Right lobe of liver (tissue), 6 donors: ENCODE results near the gene PPA2. TPM values are rescaled to one million over a fixed set of nuclear protein-coding genes. Genes with fewer than 3 reads are reported as not detected.
A peak's percentile ranks its signal among the peaks of the same experiment; 100 is the strongest.

ENCODE experiments used
- ATAC-seq, 4 donors: fragments of 200-7000 bp; cut with Tn5 transposase; one replicate each; pipeline ENCODE4 v1.9.1; 2020; ENCODE audit warnings: mild to moderate bottlenecking in 4 of 4, moderate library complexity in 4 of 4
- DNase-seq, 3 donors: peaks; one replicate each; pipeline ENCODE4 v3.0.0-alpha.2; 2020
- H3K27ac ChIP-seq, 3 donors: fragments of 200-600 bp; one replicate each; pipeline ENCODE4 v1.8.0; 2022
- H3K27me3 ChIP-seq, 2 donors: fragments of 200-600 bp; one replicate each; pipeline ENCODE4 v1.8.0; 2022
- H3K36me3 ChIP-seq, 4 donors: fragments of 200-600 bp; sonication (generic) in 1 of 4; one replicate each; pipeline versions ENCODE4 v1.5.1 to v1.8.0; 2017 to 2022; ENCODE audit warnings: control low read depth in 1 of 4
- H3K4me1 ChIP-seq, 4 donors: fragments of 200-600 bp; sonication (generic) in 1 of 4; one replicate each; pipeline versions ENCODE4 v1.5.1 to v1.8.0; 2017 to 2022; ENCODE audit warnings: control low read depth in 1 of 4
- H3K4me3 ChIP-seq, 3 donors: fragments of 200-600 bp; one replicate each; pipeline ENCODE4 v1.8.0; 2022
- H3K9me3 ChIP-seq, 4 donors: fragments of 200-600 bp; sonication (generic) in 1 of 4; one replicate each; pipeline versions ENCODE4 v1.5.1 to v1.8.0; 2017 to 2022; ENCODE audit warnings: control low read depth in 1 of 4
- POLR2A ChIP-seq: fragments of 450-650 bp; IDR thresholded peaks from one replicate; pipeline ENCODE4 v1.6.1; 2017; ENCODE audit warnings: antibody characterized with exemption, mild to moderate bottlenecking
- WGBS: methylation state at CpG from one replicate; pipeline ENCODE4 v1.1.6; 2018; ENCODE audit warnings: low coverage, low lambda C conversion rate; ENCODE audit not compliant: insufficient coverage; ENCODE audit errors: missing lambda C conversion rate; 5-methylcytosine and 5-hydroxymethylcytosine counted together
- intact Hi-C, 2 donors: fragments of 100-400 bp; cut with DNase I; formaldehyde crosslinking; loops; one replicate each; pipeline versions ENCODE4 v1.11.2 to v1.14.1; 2022
- total RNA-seq, 6 experiments: library from RNA; depleted of rRNA in 2 of 6; stranded (reverse); fragments of >200 nt in 2 of 6; fragmentation: NEBNext Ultra II Directional in 3 of 6; extraction: Animal tissue kit (Norgen Biotek cat#: 25700) in 3 of 6; gene quantifications; one replicate each; pipeline versions ENCODE4 v1.1.0 to v1.2.4, GENCODE V29; 2016 to 2023
- TF ChIP-seq, protein P1 (sequence below), 4 donors: fragments of 200-600 bp in 3 of 4; fragments of 450-650 bp in 1 of 4; IDR thresholded peaks; one replicate each; pipeline versions ENCODE4 v1.5.1 to v1.8.0; 2016 to 2022; ENCODE audit warnings: antibody characterized with exemption in 4 of 4, mild to moderate bottlenecking in 2 of 4
- donor health status: DM: no; HTN: yes; CAD: no.
- donor health status: DM: no; HTN: no; CAD: no.
- donor health status: DM: no; HTN: no; CAD: no.
- donor health status: DM: no; HTN: yes; CAD: no.
- donor health status: DM: no; HTN: yes; CAD: no.

Gene PPA2
- total RNA-seq, 6 experiments from 2014 or later, result 45.9 to 78.3 (median 65.1) TPM

DNA sequence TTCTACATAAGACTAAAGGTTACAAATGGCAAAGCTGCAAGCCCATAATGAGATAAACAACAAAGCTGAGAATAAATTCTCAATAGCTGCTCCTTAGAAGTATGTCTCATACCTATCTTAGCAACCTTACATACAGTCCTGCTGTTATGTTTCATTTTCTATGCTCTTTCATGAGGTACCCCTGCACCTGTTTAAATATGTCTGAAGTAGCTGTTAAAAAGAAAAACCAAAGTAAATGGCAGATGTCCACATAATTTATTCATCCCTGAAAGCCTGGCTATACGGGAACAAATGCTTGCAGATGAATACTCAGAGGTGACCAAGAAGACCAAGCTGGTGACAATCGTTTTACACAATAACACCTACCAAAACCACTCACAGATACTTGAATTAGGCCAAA, 22.5 kb downstream of the PPA2 start:
- H3K4me3 ChIP-seq, result no peak overlapping the region
- TF ChIP-seq POLR2A, result no peak
- TF ChIP-seq, protein P1, sequence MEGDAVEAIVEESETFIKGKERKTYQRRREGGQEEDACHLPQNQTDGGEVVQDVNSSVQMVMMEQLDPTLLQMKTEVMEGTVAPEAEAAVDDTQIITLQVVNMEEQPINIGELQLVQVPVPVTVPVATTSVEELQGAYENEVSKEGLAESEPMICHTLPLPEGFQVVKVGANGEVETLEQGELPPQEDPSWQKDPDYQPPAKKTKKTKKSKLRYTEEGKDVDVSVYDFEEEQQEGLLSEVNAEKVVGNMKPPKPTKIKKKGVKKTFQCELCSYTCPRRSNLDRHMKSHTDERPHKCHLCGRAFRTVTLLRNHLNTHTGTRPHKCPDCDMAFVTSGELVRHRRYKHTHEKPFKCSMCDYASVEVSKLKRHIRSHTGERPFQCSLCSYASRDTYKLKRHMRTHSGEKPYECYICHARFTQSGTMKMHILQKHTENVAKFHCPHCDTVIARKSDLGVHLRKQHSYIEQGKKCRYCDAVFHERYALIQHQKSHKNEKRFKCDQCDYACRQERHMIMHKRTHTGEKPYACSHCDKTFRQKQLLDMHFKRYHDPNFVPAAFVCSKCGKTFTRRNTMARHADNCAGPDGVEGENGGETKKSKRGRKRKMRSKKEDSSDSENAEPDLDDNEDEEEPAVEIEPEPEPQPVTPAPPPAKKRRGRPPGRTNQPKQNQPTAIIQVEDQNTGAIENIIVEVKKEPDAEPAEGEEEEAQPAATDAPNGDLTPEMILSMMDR (IDR thresholded peaks at IDR 0.05), result no peak
- peaks cover 0 to under 1% (median 0%) of the 10 kb centered on the region in 4 donors for H3K4me1 ChIP-seq
- no peak overlapping the region for H3K27ac ChIP-seq
- WGBS, result 80% methylated on average over 2 of the region's 2 CpGs
- DNase-seq (no peak), ATAC-seq (no peak)
- no peaks in the 10 kb centered on the region for H3K9me3 ChIP-seq
- no peaks in the 10 kb centered on the region for H3K27me3 ChIP-seq
- peaks cover 0 to 5% (median 0%) of the 10 kb centered on the region in 4 donors for H3K36me3 ChIP-seq
- intact Hi-C loops, result no loop called here

GRCh38 chr4:105440890-105441289, 33.0 kb downstream of the PPA2 start:
- TF ChIP-seq POLR2A, result no peak
- TF ChIP-seq, protein P1 (IDR thresholded peaks at IDR 0.05), result no peak
- Histone ChIP-seq H3K9me3 (no peaks in the 10 kb centered on the region), H3K4me1 (peaks cover 0 to 7% (median 0%) of the 10 kb centered on the region in 4 donors), H3K27ac (no peak overlapping the region), H3K27me3 (no peaks in the 10 kb centered on the region), H3K4me3 (no peak overlapping the region), H3K36me3 (peaks cover 0 to 6% (median under 1%) of the 10 kb centered on the region in 4 donors)
- ATAC-seq (no peak), DNase-seq (no peak)
- intact Hi-C loops, result no loop called here

DNA sequence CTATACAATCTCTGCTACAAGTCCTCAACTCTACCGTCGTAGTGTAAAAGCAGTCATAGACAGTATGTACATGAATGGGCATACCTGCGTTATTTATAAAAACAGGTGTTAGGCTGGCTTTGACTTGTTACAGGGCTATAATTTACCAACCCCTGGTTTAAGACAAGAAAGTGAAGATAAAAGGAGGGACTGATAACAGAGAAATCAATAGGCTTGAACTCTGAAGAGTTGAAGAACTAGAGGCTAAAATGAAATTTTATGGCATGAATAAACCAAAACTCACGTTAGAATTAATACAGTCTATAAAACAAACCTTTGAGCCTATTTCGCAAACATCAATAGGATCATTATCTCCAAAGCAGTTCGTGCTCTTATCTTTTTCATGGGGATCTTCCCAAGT, 36.2 kb downstream of the PPA2 start:
- Histone ChIP-seq H3K4me1 (no peaks in the 10 kb centered on the region), H3K9me3 (no peaks in the 10 kb centered on the region), H3K4me3 (no peak overlapping the region), H3K36me3 (peaks cover 0 to 10% (median 0%) of the 10 kb centered on the region in 4 donors), H3K27ac (no peak overlapping the region), H3K27me3 (no peaks in the 10 kb centered on the region)
- no peak for TF ChIP-seq POLR2A
- TF ChIP-seq, protein P1 (IDR thresholded peaks at IDR 0.05), result no peak
- 71% methylated on average over 6 of the region's 6 CpGs for WGBS
- intact Hi-C loops, result no loop called here
- ATAC-seq (no peak), DNase-seq (no peak)

DNA sequence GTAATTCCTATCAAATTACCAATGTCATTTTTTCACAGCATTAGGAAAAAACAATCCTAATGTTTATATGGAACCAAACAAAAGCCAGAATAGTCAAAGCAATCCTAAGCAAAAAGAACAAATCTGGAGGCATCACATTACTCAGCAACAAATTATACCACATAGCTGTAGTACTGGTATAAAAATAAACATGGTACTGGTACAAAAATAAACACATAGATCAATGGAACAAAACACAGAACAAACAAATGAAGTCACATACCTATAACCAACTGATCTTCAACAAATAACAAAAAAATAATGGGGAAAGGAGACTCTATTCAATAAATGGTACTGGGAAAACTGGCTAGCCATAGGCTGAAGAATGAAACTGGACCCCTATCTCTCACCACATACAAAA, 37.4 kb downstream of the PPA2 start:
- H3K36me3 ChIP-seq, result peaks cover 0 to 6% (median 0%) of the 10 kb centered on the region in 4 donors
- DNase-seq, result no peak

More for the DNA sequence above, 37.4 kb downstream of the PPA2 start:
- no peak overlapping the region for H3K27ac ChIP-seq
- peak in 2 of 4 donors; percentile 53 to 58 for ATAC-seq
- no peaks in the 10 kb centered on the region for H3K4me1 ChIP-seq
- H3K27me3 ChIP-seq, result no peaks in the 10 kb centered on the region
- intact Hi-C loops, result no loop called here
- no peaks in the 10 kb centered on the region for H3K9me3 ChIP-seq
- no peak overlapping the region for H3K4me3 ChIP-seq
- TF ChIP-seq, protein P1 (IDR thresholded peaks at IDR 0.05), result no peak
- no peak for TF ChIP-seq POLR2A
